ENCODE results near the gene ERF. TPM values are rescaled to one million over a fixed set of nuclear protein-coding genes. Genes with fewer than 3 reads are reported as not detected.

The ERF gene
- polyA plus RNA-seq, 1 experiment = 31.1 TPM

DNA sequence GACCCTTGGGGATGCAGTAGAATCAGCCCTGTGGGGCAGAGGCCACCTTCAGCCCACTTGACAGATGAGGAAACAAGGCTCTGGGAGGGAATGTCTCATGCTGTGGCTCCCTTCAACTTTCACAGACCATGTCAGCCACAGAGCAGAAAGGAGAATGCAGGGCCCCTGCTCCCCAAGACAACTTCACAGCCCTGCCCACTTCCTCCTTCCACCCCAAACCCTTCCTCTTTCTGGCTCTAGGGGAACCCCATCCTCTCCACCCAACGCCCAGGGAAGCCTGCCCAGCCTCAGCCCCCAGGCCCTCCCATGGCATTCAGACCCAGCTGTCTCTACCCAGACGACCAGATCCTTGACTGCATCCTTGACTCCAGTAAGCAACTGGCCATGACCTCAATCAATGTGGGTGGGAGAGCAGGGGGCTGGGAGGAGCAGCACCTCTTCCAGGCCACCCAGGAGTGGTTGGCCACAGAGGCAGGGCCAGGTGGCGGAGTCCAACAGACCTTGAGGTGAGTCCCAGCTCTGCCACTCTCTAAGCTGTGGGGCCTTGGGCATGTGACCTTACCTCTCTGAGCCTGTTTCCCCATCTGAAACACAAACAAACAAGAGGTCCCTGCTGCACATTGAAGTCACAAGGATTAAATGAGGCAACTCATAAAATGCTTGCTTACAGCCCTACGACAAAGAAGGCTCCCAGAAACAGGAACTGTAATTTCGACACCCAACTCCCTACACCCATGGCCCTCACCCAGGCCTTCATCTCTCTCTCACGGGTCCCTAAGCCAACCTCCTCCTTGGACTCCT lies 53.2 kb downstream of the ERF start:
- Histone ChIP-seq H3K27me3 (ENCODE audit: control insufficient read depth, insufficient read depth, low read length) (no peaks in the 10 kb centered on the region), H3K9me3 (ENCODE audit: control insufficient read depth, insufficient read depth, low read length) (peaks cover under 1% of the 10 kb centered on the region; the same call in 1 of the 2 replicates), H3K4me3 (ENCODE audit: low read depth, low read length) (no peak overlapping the region), H3K27ac (ENCODE audit: low read depth, low read length) (no peak overlapping the region)
- DNase-seq (ENCODE audit: low read depth, low spot score) = no peak
- ChIA-PET CTCF (no interaction called here), POLR2A (no interaction called here)
- no peak for TF ChIP-seq CTCF (IDR thresholded peaks at IDR 0.05; ENCODE audit: low read depth, low read length)

DNA sequence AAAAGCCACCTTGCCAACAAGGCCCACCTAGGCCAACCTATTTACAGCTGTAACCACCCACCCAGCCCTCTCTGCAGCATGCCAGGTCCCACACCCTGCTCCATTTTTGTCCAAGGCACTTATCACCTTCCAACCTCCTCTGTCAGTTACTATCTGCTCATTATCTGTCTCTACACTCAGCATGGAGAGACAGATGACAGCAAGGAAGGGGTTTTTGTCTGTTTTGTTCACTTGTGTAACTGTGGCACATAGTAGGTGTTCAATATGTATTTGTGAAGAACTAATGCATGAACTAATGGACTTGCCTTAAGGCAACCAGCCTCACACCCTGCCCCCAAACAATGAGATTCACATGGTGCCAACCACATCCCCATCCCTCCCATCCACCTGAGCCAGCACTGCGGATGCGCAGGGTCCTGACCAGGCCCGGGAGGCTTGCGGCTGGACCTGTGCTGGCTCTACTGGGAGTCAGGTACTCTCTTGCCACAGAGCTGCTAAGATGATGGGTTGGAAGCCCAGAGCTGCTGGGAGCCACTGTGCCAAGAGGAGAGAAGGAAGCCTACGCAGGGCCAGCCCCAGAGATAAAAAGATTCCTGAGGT lies 54.7 kb downstream of the ERF start:
- Histone ChIP-seq H3K4me3 (ENCODE audit: low read depth, low read length) (no peak overlapping the region), H3K27ac (ENCODE audit: low read depth, low read length) (no peak overlapping the region), H3K9me3 (ENCODE audit: control insufficient read depth, insufficient read depth, low read length) (peaks cover 4% of the 10 kb centered on the region; the same call in 1 of the 2 replicates), H3K27me3 (ENCODE audit: control insufficient read depth, insufficient read depth, low read length) (no peaks in the 10 kb centered on the region)
- DNase-seq (ENCODE audit: low read depth, low spot score) = no peak
- POLR2A ChIA-PET = no interaction called here
- CTCF ChIA-PET = no interaction called here
- no peak for TF ChIP-seq CTCF (IDR thresholded peaks at IDR 0.05; ENCODE audit: low read depth, low read length)

DNA sequence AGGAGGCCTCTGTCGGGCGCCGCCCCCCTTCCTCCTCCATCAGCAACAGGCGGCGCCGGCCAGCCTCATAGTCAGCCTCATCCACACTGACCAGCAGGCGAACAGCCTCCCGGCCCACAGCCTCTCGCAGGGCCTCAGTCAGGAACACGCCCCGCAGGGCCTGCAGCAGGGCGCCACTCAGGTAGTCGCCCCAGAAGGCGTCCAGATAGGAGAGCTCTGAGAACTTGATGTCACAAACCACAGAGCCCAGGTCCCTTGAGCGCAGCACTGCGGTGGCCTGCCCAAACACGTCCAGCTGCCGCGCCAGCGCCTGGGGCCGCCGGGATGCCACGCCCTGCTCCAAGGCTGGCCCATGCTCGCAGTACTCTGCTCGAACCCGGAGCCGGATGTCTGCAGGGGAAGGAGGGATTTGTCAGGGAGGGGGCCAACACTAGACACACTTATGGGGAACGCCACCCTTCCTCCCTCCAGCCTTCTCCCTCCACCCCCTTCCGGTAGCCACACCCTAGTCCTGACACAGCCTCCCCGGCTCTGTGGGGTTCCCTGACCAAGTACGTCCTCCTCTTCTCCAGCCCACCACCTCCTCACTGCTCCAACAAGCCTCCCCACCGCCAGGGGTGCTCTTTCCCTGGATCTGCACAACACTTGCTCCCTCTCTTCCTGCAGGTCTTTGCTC lies 55.4 kb downstream of the ERF start:
- POLR2A ChIA-PET = no interaction called here

GRCh38 chr19:42198676-42199439 lies 56.1 kb downstream of the ERF start:
- CTCF ChIA-PET = no interaction called here
- Histone ChIP-seq H3K27ac (ENCODE audit: low read depth, low read length) (no peak overlapping the region), H3K9me3 (ENCODE audit: control insufficient read depth, insufficient read depth, low read length) (peaks cover 4% of the 10 kb centered on the region; the same call in 1 of the 2 replicates), H3K27me3 (ENCODE audit: control insufficient read depth, insufficient read depth, low read length) (no peaks in the 10 kb centered on the region), H3K4me3 (ENCODE audit: low read depth, low read length) (no peak overlapping the region)
- POLR2A ChIA-PET = no interaction called here
- no peak for TF ChIP-seq CTCF (IDR thresholded peaks at IDR 0.05; ENCODE audit: low read depth, low read length)
- no peak for DNase-seq (ENCODE audit: low read depth, low spot score)

More for the DNA sequence above, 55.4 kb downstream of the ERF start:
- H3K27ac ChIP-seq (ENCODE audit: low read depth, low read length) = no peak overlapping the region
- no peak overlapping the region for H3K4me3 ChIP-seq (ENCODE audit: low read depth, low read length)
- no peaks in the 10 kb centered on the region for H3K27me3 ChIP-seq (ENCODE audit: control insufficient read depth, insufficient read depth, low read length)
- no peak for TF ChIP-seq CTCF (IDR thresholded peaks at IDR 0.05; ENCODE audit: low read depth, low read length)
- no peak for DNase-seq (ENCODE audit: low read depth, low spot score)
- peaks cover 4% of the 10 kb centered on the region; the same call in 1 of the 2 replicates for H3K9me3 ChIP-seq (ENCODE audit: control insufficient read depth, insufficient read depth, low read length)
- CTCF ChIA-PET = no interaction called here

Other genes starting within 250 kb of the ERF start
- gene GRIK5, start 184.9 kb downstream of the ERF start, polyA plus RNA-seq (2011; rRNA removed) = 0.04 and 0.05 TPM in 2 replicates
- 5.5 and 9.0 TPM in 2 replicates for gene ZNF574, start 179.0 kb downstream of the ERF start, polyA plus RNA-seq (2011; rRNA removed)
- 1.9 and 2.6 TPM in 2 replicates for gene POU2F2, start 122.7 kb downstream of the ERF start, polyA plus RNA-seq (2011; rRNA removed)
- gene DEDD2, start 37.5 kb downstream of the ERF start, polyA plus RNA-seq (2011; rRNA removed) = 11.8 and 13.8 TPM in 2 replicates
- gene ZNF526, start 34.8 kb downstream of the ERF start, polyA plus RNA-seq (2011; rRNA removed) = 4.6 and 5.4 TPM in 2 replicates
- 20.1 and 27.3 TPM in 2 replicates for gene GSK3A, start 12.5 kb downstream of the ERF start, polyA plus RNA-seq (2011; rRNA removed)
- gene CIC, start 14.1 kb upstream of the ERF start, polyA plus RNA-seq (2011; rRNA removed) = 2.9 and 4.2 TPM in 2 replicates
- gene PRR19, start 47.0 kb upstream of the ERF start, polyA plus RNA-seq (2011; rRNA removed) = 0.40 and 0.92 TPM in 2 replicates
- 34.7 and 38.0 TPM in 2 replicates for gene PAFAH1B3, start 47.5 kb upstream of the ERF start, polyA plus RNA-seq (2011; rRNA removed)
- not detected in 2 replicates for gene TMEM145, start 58.2 kb upstream of the ERF start, polyA plus RNA-seq (2011; rRNA removed)
- gene MEGF8, start 70.5 kb upstream of the ERF start, polyA plus RNA-seq (2011; rRNA removed) = 9.9 and 10.6 TPM in 2 replicates
- gene CNFN, start 135.2 kb upstream of the ERF start, polyA plus RNA-seq (2011; rRNA removed) = 0.20 TPM in 1 of 2 replicates, not detected in the other
- 1.5 and 2.0 TPM in 2 replicates for gene LIPE, start 172.3 kb upstream of the ERF start, polyA plus RNA-seq (2011; rRNA removed)
- gene CXCL17, start 187.8 kb upstream of the ERF start, polyA plus RNA-seq (2011; rRNA removed) = not detected in 2 replicates